ENCODE measurements around the gene TRIM46.

GRCh38 chr1:155218854-155219591, 45.4 kb downstream of the TRIM46 start:
- no peak for TF ChIP-seq POLR2A (IDR thresholded peaks at IDR 0.05)
- TF ChIP-seq, protein P1, sequence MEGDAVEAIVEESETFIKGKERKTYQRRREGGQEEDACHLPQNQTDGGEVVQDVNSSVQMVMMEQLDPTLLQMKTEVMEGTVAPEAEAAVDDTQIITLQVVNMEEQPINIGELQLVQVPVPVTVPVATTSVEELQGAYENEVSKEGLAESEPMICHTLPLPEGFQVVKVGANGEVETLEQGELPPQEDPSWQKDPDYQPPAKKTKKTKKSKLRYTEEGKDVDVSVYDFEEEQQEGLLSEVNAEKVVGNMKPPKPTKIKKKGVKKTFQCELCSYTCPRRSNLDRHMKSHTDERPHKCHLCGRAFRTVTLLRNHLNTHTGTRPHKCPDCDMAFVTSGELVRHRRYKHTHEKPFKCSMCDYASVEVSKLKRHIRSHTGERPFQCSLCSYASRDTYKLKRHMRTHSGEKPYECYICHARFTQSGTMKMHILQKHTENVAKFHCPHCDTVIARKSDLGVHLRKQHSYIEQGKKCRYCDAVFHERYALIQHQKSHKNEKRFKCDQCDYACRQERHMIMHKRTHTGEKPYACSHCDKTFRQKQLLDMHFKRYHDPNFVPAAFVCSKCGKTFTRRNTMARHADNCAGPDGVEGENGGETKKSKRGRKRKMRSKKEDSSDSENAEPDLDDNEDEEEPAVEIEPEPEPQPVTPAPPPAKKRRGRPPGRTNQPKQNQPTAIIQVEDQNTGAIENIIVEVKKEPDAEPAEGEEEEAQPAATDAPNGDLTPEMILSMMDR (IDR thresholded peaks at IDR 0.05), result no peak

All from lower leg skin (tissue), 3 donors.